Spinal cord (tissue), 10 donors: ENCODE data around the gene KSR2. TPM values are rescaled to one million over a fixed set of nuclear protein-coding genes. Genes with fewer than 3 reads are reported as not detected.
A peak's percentile ranks its signal among the peaks of the same experiment; 100 is the strongest.
"Not testable (repeated sequence)": the region's sequence is repeated elsewhere in the genome, so short reads cannot be mapped to it uniquely, and the experiment has no call there.

Source experiments
- DNase-seq, 6 donors: peaks; one replicate each; pipeline versions ENCODE4 v3.0.0 to v3.0.0-alpha.2; 2013 to 2015; ENCODE audit warnings: low spot score in 6 of 6, low read depth in 4 of 6
- H3K27ac ChIP-seq: one replicate; pipeline ENCODE4 v1.5.1; 2013; ENCODE audit warnings: low read depth, low read length, control low read depth
- H3K27me3 ChIP-seq: one replicate; pipeline ENCODE4 v1.6.1; 2013; ENCODE audit warnings: low read length; ENCODE audit not compliant: control insufficient read depth, insufficient read depth
- H3K36me3 ChIP-seq: one replicate; pipeline ENCODE4 v1.6.1; 2013; ENCODE audit warnings: low read length; ENCODE audit not compliant: control insufficient read depth, insufficient read depth
- H3K4me1 ChIP-seq: one replicate; pipeline ENCODE4 v1.6.1; 2013; ENCODE audit warnings: low read length; ENCODE audit not compliant: control insufficient read depth, insufficient read depth
- H3K4me3 ChIP-seq: one replicate; pipeline ENCODE4 v1.5.1; 2013; ENCODE audit warnings: low read depth, low read length, control low read depth
- H3K9me3 ChIP-seq: one replicate; pipeline ENCODE4 v1.6.1; 2013; ENCODE audit warnings: low read length; ENCODE audit not compliant: control insufficient read depth, insufficient read depth
- WGBS: methylation state at CpG from one replicate; pipeline ENCODE4 v1.1.5; 2013; ENCODE audit warnings: missing lambda C conversion rate; ENCODE audit not compliant: insufficient coverage; 5-methylcytosine and 5-hydroxymethylcytosine counted together
- polyA plus RNA-seq, 2 donors: library from polyadenylated mRNA; unstranded; fragments of 120-200 nt; gene quantifications; one replicate each; pipeline ENCODE4 v1.2.1, GENCODE V29; 2013; ENCODE audit not compliant: insufficient read length in 2 of 2
- total RNA-seq, 2 donors: library from RNA; depleted of rRNA in 1 of 2; stranded (reverse); fragments of 120-200 nt in 1 of 2; fragments of >200 nt in 1 of 2; gene quantifications; one replicate each; pipeline versions ENCODE4 v1.2.3 to v1.2.4, GENCODE V29; 2013 to 2014
- donor health status: healthy.

KSR2 gene
- total and polyA plus RNA-seq, 4 donors, result 2.5 to 10.0 (median 5.6) TPM

- Histone ChIP-seq H3K27me3 (no peaks in the 10 kb centered on the region), H3K36me3 (no peaks in the 10 kb centered on the region), H3K9me3 (peaks cover 6% of the 10 kb centered on the region), H3K4me1 (no peaks in the 10 kb centered on the region), H3K27ac (no peak overlapping the region), H3K4me3 (no peak overlapping the region)
- DNase-seq, result no peak
- 95% methylated on average over 2 of the region's 3 CpGs for WGBS
Observed at GRCh38 chr12:117768860-117769259, 199.9 kb downstream of the KSR2 start.

- H3K4me3 ChIP-seq, result no peak overlapping the region
- peaks cover 6% of the 10 kb centered on the region for H3K9me3 ChIP-seq
- no peak overlapping the region for H3K27ac ChIP-seq
- no peaks in the 10 kb centered on the region for H3K4me1 ChIP-seq
- H3K27me3 ChIP-seq, result no peaks in the 10 kb centered on the region
- peaks cover 4% of the 10 kb centered on the region for H3K36me3 ChIP-seq
- no peak for DNase-seq
- 100% methylated on average over 1 of the region's 2 CpGs for WGBS
Observed at GRCh38 chr12:117766008-117766407, 202.8 kb downstream of the KSR2 start.

- Histone ChIP-seq H3K36me3 (peaks cover 8% of the 10 kb centered on the region), H3K9me3 (peaks cover 6% of the 10 kb centered on the region), H3K4me3 (no peak overlapping the region), H3K4me1 (no peaks in the 10 kb centered on the region), H3K27ac (no peak overlapping the region), H3K27me3 (no peaks in the 10 kb centered on the region)
- DNase-seq, result no peak
- WGBS, result 93% methylated on average over 2 of the region's 2 CpGs
Observed at GRCh38 chr12:117762143-117762542, 206.6 kb downstream of the KSR2 start.

- H3K4me3 ChIP-seq, result no peak overlapping the region
- no peak for DNase-seq
- H3K36me3 ChIP-seq, result peaks cover 8% of the 10 kb centered on the region
- H3K9me3 ChIP-seq, result peaks cover 6% of the 10 kb centered on the region
- WGBS, result 100% methylated on average over 1 of the region's 3 CpGs
- H3K4me1 ChIP-seq, result no peaks in the 10 kb centered on the region
- no peak overlapping the region for H3K27ac ChIP-seq
- H3K27me3 ChIP-seq, result no peaks in the 10 kb centered on the region
Observed at GRCh38 chr12:117761528-117762100, 207.2 kb downstream of the KSR2 start.

- peaks cover under 1% of the 10 kb centered on the region for H3K9me3 ChIP-seq
- no peak for DNase-seq
- no peaks in the 10 kb centered on the region for H3K4me1 ChIP-seq
- H3K27ac ChIP-seq, result no peak overlapping the region
- no peak overlapping the region for H3K4me3 ChIP-seq
- 98% methylated on average over 33 of the region's 39 CpGs for WGBS
- H3K27me3 ChIP-seq, result no peaks in the 10 kb centered on the region
- H3K36me3 ChIP-seq, result peaks cover 8% of the 10 kb centered on the region
Observed at GRCh38 chr12:117760990-117761389, 207.8 kb downstream of the KSR2 start.

- Histone ChIP-seq H3K4me1 (no peaks in the 10 kb centered on the region), H3K4me3 (no peak overlapping the region), H3K9me3 (no peaks in the 10 kb centered on the region), H3K27ac (no peak overlapping the region), H3K36me3 (no peaks in the 10 kb centered on the region), H3K27me3 (no peaks in the 10 kb centered on the region)
- no CpG with 5 or more reads among the region's 2 CpGs for WGBS
- no peak for DNase-seq
Observed at GRCh38 chr12:117750657-117751056, 218.1 kb downstream of the KSR2 start.

- Histone ChIP-seq H3K36me3 (no peaks in the 10 kb centered on the region), H3K9me3 (no peaks in the 10 kb centered on the region), H3K27me3 (no peaks in the 10 kb centered on the region), H3K4me1 (no peaks in the 10 kb centered on the region), H3K27ac (no peak overlapping the region), H3K4me3 (no peak overlapping the region)
- no peak for DNase-seq
- WGBS, result no CpG with 5 or more reads among the region's 3 CpGs
Observed at GRCh38 chr12:117749431-117749830, 219.4 kb downstream of the KSR2 start.

- H3K4me3 ChIP-seq, DNase-seq, H3K4me1 ChIP-seq, H3K9me3 ChIP-seq, H3K27ac ChIP-seq, H3K36me3 ChIP-seq, H3K27me3 ChIP-seq: not testable (repeated sequence)
Observed at GRCh38 chr12:117746358-117746757, 222.4 kb downstream of the KSR2 start.

GRCh38 chr12:117744418-117744817 lies 224.4 kb downstream of the KSR2 start:
- Histone ChIP-seq H3K27ac (no peak overlapping the region), H3K36me3 (no peaks in the 10 kb centered on the region), H3K9me3 (no peaks in the 10 kb centered on the region), H3K4me1 (no peaks in the 10 kb centered on the region), H3K4me3 (no peak overlapping the region), H3K27me3 (no peaks in the 10 kb centered on the region)
- DNase-seq, result peak in 2 of 6 donors; percentile 9 to 37
- no CpG with 5 or more reads among the region's 1 CpG for WGBS

- Histone ChIP-seq H3K4me1 (no peaks in the 10 kb centered on the region), H3K27me3 (no peaks in the 10 kb centered on the region), H3K9me3 (no peaks in the 10 kb centered on the region), H3K4me3 (no peak overlapping the region), H3K36me3 (no peaks in the 10 kb centered on the region), H3K27ac (no peak overlapping the region)
- WGBS, result 40% methylated on average over 1 of the region's 1 CpG
- DNase-seq, result peak in 2 of 6 donors; percentile 37 to 69
Observed at GRCh38 chr12:117743761-117744160, 225.0 kb downstream of the KSR2 start.
